Endometrial microvascular endothelial cells (primary cell): ENCODE data around the gene URI1. TPM values are rescaled to one million over a fixed set of nuclear protein-coding genes. Genes with fewer than 3 reads are reported as not detected.
"Not testable (repeated sequence)": the region's sequence is repeated elsewhere in the genome, so short reads cannot be mapped to it uniquely, and the experiment has no call there.

Source experiments
- in situ Hi-C: cut with HindIII; loops from 2 replicates; pipeline ENCODE4 v1.10.0; 2017; ENCODE audit warnings: low sequenced_read_pairs, low pct_unique_long_range_greater_than_20kb; ENCODE audit errors: inconsistent ontology term
- total RNA-seq: library from RNA; depleted of rRNA; stranded (reverse); fragments of >200 nt; gene quantifications from one replicate; pipeline ENCODE4 v1.2.3, GENCODE V29; 2015; ENCODE audit errors: inconsistent ontology term

The URI1 gene, protein sequence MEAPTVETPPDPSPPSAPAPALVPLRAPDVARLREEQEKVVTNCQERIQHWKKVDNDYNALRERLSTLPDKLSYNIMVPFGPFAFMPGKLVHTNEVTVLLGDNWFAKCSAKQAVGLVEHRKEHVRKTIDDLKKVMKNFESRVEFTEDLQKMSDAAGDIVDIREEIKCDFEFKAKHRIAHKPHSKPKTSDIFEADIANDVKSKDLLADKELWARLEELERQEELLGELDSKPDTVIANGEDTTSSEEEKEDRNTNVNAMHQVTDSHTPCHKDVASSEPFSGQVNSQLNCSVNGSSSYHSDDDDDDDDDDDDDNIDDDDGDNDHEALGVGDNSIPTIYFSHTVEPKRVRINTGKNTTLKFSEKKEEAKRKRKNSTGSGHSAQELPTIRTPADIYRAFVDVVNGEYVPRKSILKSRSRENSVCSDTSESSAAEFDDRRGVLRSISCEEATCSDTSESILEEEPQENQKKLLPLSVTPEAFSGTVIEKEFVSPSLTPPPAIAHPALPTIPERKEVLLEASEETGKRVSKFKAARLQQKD
- total RNA-seq: 23.2 TPM

GRCh38 chr19:29941828-29942403, at the start of gene URI1:
TSS of gene URI1 (plus strand) at chr19:29942239. CDS start at chr19:29942548, 309 bp downstream.
- in situ Hi-C loops: no loop called here

GRCh38 chr19:29893606-29894284, 48.3 kb upstream of the URI1 start:
- in situ Hi-C loops: no loop called here

- in situ Hi-C loops: no loop called here
Measured at GRCh38 chr19:29896802-29897201, 45.2 kb upstream of the URI1 start.

DNA sequence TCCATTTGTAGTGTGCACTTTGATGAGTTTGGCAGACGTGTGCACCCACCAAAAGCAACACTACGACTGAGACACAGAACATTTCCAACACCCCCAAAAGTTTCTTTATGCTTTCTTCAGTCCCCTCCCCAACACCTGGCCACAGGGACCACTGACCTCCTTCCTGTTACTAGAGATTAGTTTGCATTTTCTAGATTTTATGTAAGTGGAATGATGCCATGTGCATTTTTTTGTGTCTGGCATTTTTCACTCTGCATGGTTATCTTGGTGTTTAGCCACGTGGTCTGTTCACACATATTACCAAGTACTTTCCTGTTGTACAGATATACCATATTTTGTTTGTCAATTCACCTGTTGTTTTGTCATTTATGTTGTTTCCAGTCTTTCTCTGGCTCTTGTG, 44.6 kb upstream of the URI1 start:
- in situ Hi-C loops: no loop called here

GRCh38 chr19:29904017-29904416, 38.0 kb upstream of the URI1 start:
- in situ Hi-C loops: no loop called here

DNA sequence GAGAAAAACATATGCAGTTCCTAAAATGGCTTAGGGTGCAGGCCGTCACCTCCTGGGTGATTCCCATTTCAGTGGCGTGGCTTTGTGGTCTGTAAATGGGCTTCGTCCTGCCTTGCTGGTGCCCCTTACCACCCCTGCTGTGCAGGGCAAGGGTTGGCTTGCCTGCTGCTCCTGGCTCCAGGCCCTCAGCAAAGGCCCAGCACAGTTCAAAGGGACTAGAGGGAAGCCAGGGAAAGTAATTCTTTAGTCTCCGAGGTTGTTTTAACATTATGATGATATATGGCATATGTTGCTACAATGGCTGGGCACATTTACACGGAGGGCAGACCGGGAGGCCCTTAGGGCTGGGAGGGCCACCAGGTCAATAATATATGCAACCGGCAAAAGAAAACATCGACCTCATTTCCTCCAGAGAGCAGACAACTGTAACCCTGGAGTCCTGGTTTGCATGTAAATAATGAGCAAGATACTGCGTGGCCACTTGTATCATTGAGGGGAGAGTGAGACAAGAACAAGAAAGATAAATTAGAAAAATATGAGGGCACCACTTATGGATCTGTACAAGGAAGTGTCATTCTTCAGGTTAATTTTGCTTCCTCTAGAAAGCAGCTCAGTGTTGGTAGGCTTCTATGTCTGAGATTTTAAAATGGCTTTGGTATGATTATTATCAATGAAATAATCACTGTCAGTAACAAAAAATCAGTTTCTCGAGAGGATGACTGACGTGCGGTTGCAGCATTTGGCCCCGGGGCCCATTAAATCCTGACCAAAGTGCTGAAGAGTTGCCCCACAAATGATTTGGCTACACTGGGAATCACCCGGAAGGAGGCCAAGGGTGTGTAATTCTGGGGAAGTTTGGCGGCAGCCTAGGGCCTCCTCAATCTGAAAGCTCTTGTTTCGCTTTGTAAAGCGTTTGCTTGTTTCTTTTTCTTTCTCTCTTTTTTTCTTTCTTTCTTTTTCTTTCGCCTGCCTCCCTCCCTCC, 32.8 kb upstream of the URI1 start:
- in situ Hi-C loops: no loop called here

DNA sequence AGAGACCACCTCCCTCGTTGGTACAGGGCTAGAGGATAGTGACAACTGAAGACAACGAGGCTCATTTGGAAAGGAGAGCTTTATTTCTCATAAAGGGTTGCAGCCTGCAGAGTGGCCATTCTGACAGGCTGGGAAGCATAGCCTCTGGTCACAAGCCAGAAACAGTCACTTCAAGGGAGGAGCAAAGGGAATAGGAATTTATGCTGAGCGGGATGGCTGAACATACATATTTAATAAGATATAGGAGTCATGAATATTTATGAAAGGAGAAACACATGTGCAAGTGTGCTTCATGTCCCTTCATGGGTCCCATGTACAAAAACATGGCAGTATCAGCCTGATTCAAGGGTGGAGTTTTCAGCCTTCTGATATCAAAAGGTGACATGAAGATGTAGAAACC, 27.1 kb upstream of the URI1 start:
- in situ Hi-C loops: no loop called here

DNA sequence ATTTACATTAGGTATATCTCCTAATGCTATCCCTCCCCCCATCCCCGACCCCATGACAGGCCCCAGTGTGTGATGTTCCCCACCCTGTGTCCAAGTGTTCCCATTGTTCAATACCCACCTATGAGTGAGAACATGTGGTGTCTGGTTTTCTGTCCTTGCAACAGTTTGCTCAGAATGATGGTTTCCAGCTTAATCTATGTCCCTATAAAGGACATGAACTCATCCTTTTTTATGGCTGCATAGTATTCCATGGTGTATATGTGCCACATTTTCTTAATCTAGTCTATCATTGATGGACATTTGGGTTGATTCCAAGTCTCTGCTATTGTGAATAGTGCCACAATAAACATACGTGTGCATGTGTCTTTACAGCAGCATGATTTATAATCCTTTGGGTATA, 26.2 kb upstream of the URI1 start:
- in situ Hi-C loops: not testable (repeated sequence)

DNA sequence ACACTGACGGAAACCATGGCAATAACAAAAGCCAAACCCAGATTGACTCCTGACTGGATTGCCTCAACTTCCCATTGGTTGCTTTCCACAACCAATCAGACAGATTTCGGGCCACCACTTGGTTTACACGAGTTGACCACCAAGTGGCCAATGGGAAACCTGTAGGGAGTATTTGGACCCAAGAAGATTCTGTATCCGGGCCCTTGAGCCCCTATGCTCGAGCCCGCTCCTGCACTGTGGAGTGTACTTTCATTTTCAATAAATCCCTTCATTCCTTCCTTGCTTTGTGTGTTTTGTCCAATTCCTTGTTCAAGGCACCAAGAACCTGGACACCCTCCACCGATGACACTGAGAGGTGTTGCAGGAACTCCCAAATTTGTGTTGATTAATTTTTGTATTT, 24.1 kb upstream of the URI1 start:
- in situ Hi-C loops: no loop called here

- in situ Hi-C loops: no loop called here
Measured at GRCh38 chr19:29918891-29919290, 23.1 kb upstream of the URI1 start.

DNA sequence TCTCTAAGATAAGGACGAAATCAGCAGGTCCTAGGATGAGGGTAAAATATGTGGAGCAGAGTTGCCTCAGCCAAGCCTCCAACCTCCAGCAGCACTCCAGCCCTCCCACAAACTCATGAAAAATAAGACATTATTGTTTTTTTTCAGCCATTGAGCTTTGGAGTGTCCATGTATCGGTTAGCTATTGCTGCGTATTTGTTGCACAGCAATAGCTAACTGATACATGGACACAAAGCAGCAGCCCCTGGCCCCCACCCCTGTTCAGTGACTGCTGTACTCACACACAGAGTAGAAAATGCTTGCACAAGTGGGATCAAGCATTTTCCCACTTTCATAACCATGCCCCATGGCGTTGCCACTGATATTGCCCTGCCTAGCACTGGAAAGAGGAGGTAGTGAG, 19.1 kb upstream of the URI1 start:
- in situ Hi-C loops: no loop called here

DNA sequence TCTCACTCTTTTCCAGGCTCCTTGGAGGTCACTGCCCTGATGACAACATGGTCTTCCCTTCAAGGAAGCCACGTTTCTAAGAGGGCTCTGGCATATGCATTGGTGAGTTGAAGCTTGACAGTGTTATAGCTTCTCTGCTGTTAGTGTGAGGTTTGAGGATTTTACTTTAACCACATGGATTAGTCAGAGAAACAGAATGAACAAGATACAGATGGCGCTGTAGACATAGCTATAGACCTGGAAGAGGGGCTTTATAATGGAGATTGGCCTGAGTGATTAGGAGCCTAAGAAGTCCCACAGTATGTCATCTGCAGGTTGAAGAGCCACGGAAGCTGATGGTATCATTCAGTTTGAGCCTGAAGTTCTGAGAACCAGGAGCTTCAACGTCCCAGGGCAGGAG, 18.4 kb upstream of the URI1 start:
- in situ Hi-C loops: no loop called here

- in situ Hi-C loops: no loop called here
Measured at GRCh38 chr19:29926031-29926430, 16.0 kb upstream of the URI1 start.

DNA sequence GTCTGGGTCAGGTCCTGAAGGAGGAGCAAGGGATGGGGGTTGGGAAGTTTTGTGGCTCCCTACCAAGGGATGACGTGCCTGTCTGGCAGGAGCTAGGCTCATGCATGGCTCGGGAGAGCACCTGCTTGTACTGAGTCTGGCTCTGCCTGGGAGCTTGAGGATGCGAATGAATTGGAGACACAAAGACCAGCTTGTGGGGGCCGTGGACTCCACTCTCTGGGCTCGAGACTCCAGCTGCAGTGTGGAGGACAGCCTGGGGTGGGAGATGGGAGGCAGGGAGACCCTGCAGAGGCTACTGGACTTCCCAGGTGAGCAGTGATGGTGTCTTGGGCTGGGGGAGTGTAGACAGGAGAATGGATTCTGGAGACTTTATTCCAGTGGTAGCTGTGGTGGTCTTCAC, 15.2 kb upstream of the URI1 start:
- in situ Hi-C loops: no loop called here

DNA sequence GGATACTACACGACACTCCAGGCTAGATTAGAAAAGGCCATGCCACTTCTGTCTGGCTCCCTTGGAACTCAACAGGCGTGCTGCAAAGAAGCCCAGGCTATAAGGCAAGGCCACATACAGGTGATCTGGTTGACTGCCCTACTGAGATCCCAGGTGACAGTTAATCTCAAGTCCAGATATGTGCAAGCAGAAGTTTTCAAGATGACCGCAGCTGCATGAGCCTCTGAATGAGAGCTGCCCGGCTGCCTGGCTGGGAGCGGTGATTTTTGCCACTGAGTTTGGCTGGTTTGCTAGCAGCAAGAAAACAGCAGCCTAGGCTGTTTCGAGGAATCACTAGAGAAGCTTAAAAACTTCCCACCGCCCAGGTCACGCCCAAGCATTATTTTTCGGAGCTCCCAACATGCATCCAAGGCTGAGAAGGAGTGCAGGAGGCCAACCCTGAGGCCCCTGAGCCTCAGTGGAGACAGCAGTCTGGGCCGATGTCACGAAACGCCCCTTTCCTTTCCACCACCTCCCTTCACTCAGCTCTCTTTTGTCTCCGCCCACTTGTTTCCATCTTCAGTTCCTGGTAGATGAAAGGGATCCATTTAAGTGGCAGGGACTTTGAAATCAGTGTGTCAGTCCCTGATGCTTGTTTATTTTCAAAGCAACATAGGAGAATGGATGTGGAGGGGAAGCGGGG, 14.0 kb upstream of the URI1 start:
- in situ Hi-C loops: no loop called here

GRCh38 chr19:29928831-29929230, 13.2 kb upstream of the URI1 start:
- in situ Hi-C loops: no loop called here

DNA sequence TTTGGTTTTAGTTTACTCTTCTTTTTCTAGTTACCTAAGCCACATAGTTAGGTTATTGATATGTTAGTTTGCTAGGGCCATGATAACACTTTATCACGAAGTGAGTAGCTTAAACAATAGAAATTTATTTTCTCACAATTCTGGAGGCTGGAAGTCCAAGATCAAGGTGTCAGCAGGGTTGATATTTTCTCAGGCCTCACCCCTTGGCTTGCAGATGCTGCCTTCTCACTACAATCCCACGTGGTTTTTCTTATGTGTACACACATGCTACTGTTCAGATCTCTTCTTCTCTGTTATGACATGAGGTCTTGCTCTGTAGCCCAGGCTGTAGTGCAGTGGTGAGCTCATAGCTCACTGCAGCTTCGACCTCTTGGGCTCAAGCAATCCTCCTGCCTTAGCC, 7.8 kb upstream of the URI1 start:
- in situ Hi-C loops: no loop called here

DNA sequence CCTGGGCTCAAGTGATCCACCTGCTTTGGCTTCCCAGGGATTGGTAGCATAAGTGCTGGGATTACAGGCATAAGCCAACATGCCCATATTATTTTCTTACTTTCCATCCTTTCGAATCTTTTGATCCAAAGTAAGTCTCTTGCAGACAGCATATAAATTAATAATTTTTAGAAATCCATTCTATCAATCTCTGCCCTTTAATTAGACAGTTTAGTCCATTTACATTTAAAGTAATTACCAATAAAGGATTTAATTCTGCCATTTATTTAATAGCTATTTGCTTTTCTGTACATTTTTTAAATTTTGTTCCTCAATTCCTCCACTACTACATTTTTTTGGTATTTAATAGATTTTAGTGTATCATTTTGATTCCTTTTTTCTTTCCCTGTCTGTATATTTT, 7.3 kb upstream of the URI1 start:
- in situ Hi-C loops: no loop called here
